Endodermal cell (in vitro differentiated cells): ENCODE results near the gene KCNK2. TPM values are rescaled to one million over a fixed set of nuclear protein-coding genes. Genes with fewer than 3 reads are reported as not detected.

ENCODE experiments used
- DNase-seq: peaks from one replicate; pipeline ENCODE4 v3.0.0-alpha.2; 2017
- H3K27ac ChIP-seq: 2 replicates; pipeline ENCODE4 v1.5.1; 2013; ENCODE audit warnings: mild to moderate bottlenecking, low read depth, low read length, moderate library complexity
- H3K27me3 ChIP-seq: 2 replicates; pipeline ENCODE4 v1.6.1; 2013; ENCODE audit warnings: mild to moderate bottlenecking, low read length, moderate library complexity; ENCODE audit not compliant: insufficient read depth, control insufficient read depth, poor library complexity, severe bottlenecking
- H3K36me3 ChIP-seq: 2 replicates; pipeline ENCODE4 v1.7.0; 2013; ENCODE audit warnings: mild to moderate bottlenecking, low read length, moderate library complexity; ENCODE audit not compliant: control insufficient read depth, insufficient read depth
- H3K4me1 ChIP-seq: one replicate; pipeline ENCODE4 v1.7.0; 2013; ENCODE audit warnings: low read length; ENCODE audit not compliant: control insufficient read depth, insufficient read depth
- H3K4me3 ChIP-seq: 2 replicates; pipeline ENCODE4 v1.5.1; 2013; ENCODE audit warnings: mild to moderate bottlenecking, low read length, moderate library complexity
- H3K9ac ChIP-seq: 2 replicates; pipeline ENCODE4 v1.6.1; 2013; ENCODE audit warnings: mild to moderate bottlenecking, low read length, moderate library complexity; ENCODE audit not compliant: poor library complexity, severe bottlenecking; ENCODE audit errors: extremely low read depth
- H3K9me3 ChIP-seq: 2 replicates; pipeline ENCODE4 v1.6.1; 2013; ENCODE audit warnings: mild to moderate bottlenecking, low read length, moderate library complexity; ENCODE audit not compliant: control insufficient read depth
- H3K27ac Mint-ChIP-seq: 2 replicates; pipeline ENCODE4 v1.8.0; 2020; ENCODE audit warnings: mixed read lengths
- H3K27me3 Mint-ChIP-seq: 2 replicates; pipeline ENCODE4 v1.8.0; 2021; ENCODE audit warnings: mild to moderate bottlenecking, mixed read lengths; ENCODE audit not compliant: insufficient read depth
- H3K36me3 Mint-ChIP-seq: 2 replicates; pipeline ENCODE4 v1.8.0; 2020; ENCODE audit warnings: low read depth, mixed read lengths
- H3K4me1 Mint-ChIP-seq: 2 replicates; pipeline ENCODE4 v1.8.0; 2020; ENCODE audit warnings: mixed read lengths
- H3K4me3 Mint-ChIP-seq: 2 replicates; pipeline ENCODE4 v1.8.0; 2020; ENCODE audit warnings: mild to moderate bottlenecking, moderate library complexity, mixed read lengths
- H3K9me3 Mint-ChIP-seq: 2 replicates; pipeline ENCODE4 v1.8.0; 2020; ENCODE audit warnings: mild to moderate bottlenecking, mixed read lengths
- CTCF ChIP-seq: fragments of 200-600 bp; sonication (generic); conservative IDR thresholded peaks from 2 replicates; pipeline ENCODE4 v1.5.0; 2021; ENCODE audit warnings: antibody characterized with exemption, mild to moderate bottlenecking
- WGBS, 2 experiments: methylation state at CpG; one replicate each; pipeline versions ENCODE4 v1.1.5 to v1.1.7; 2013; ENCODE audit warnings: missing lambda C conversion rate in 2 of 2, mixed read lengths in 1 of 2; ENCODE audit not compliant: insufficient coverage in 1 of 2, insufficient read length in 1 of 2; 5-methylcytosine and 5-hydroxymethylcytosine counted together
- total RNA-seq, 2 donors: library from RNA; stranded (reverse); fragmentation: NEBNext Ultra II Directional in 1 of 2; extraction: Animal tissue kit (Norgen Biotek cat#: 25700) in 1 of 2; gene quantifications; 2 replicates in 1 of 2; 3 replicates in 1 of 2; pipeline ENCODE4 v1.2.1, GENCODE V29; 2021

The KCNK2 gene
- total RNA-seq, 2 donors from 2014 or later = 0.15 TPM; not detected in 1

- no peaks in the 10 kb centered on the region for H3K36me3 ChIP-seq
- no peaks in the 10 kb centered on the region for H3K4me1 Mint-ChIP-seq
- no peaks in the 10 kb centered on the region for H3K27me3 ChIP-seq
- H3K9me3 ChIP-seq = no peaks in the 10 kb centered on the region
- 93 to 94% methylated on average over 2 to 3 of the region's 3 CpGs for WGBS, 2 experiments
- H3K27ac Mint-ChIP-seq = no peak overlapping the region
- H3K36me3 Mint-ChIP-seq = no peaks in the 10 kb centered on the region
- no peak overlapping the region for H3K4me3 ChIP-seq
- H3K4me1 ChIP-seq = no peaks in the 10 kb centered on the region
- DNase-seq = no peak
- no peak overlapping the region for H3K27ac ChIP-seq
- H3K27me3 Mint-ChIP-seq = no peaks in the 10 kb centered on the region
- no peak for TF ChIP-seq CTCF
- no peak overlapping the region for H3K4me3 Mint-ChIP-seq
- no peak overlapping the region for H3K9ac ChIP-seq
- H3K9me3 Mint-ChIP-seq = no peaks in the 10 kb centered on the region
These were observed 197.1 kb downstream of the KCNK2 start for GRCh38 chr1:215279682-215280081.

- no peaks in the 10 kb centered on the region for H3K9me3 ChIP-seq
- no peaks in the 10 kb centered on the region for H3K4me1 ChIP-seq
- peaks cover 2% of the 10 kb centered on the region for H3K4me1 Mint-ChIP-seq
- H3K27me3 ChIP-seq = no peaks in the 10 kb centered on the region
- H3K9ac ChIP-seq = no peak overlapping the region
- 93 to 94% methylated on average over 3 of the region's 3 CpGs for WGBS, 2 experiments
- no peak overlapping the region for H3K27ac ChIP-seq
- TF ChIP-seq CTCF = no peak
- H3K4me3 Mint-ChIP-seq = no peak overlapping the region
- H3K36me3 Mint-ChIP-seq = no peaks in the 10 kb centered on the region
- H3K4me3 ChIP-seq = no peak overlapping the region
- DNase-seq = no peak
- H3K27ac Mint-ChIP-seq = no peak overlapping the region
- H3K9me3 Mint-ChIP-seq = no peaks in the 10 kb centered on the region
- no peaks in the 10 kb centered on the region for H3K27me3 Mint-ChIP-seq
- no peaks in the 10 kb centered on the region for H3K36me3 ChIP-seq
These were observed 200.0 kb downstream of the KCNK2 start for GRCh38 chr1:215282557-215282956.

- peaks cover 2% of the 10 kb centered on the region for H3K4me1 Mint-ChIP-seq
- no peak overlapping the region for H3K27ac Mint-ChIP-seq
- DNase-seq = no peak
- Histone ChIP-seq H3K4me3 (no peak overlapping the region), H3K36me3 (no peaks in the 10 kb centered on the region), H3K27me3 (no peaks in the 10 kb centered on the region), H3K4me1 (no peaks in the 10 kb centered on the region), H3K9ac (no peak overlapping the region), H3K27ac (no peak overlapping the region), H3K9me3 (no peaks in the 10 kb centered on the region)
- 92% methylated on average over 3 of the region's 3 CpGs; no CpG with 5 or more reads in 1 of the 2 experiments for WGBS, 2 experiments
- H3K9me3 Mint-ChIP-seq = no peaks in the 10 kb centered on the region
- no peak for TF ChIP-seq CTCF
- H3K27me3 Mint-ChIP-seq = no peaks in the 10 kb centered on the region
- H3K4me3 Mint-ChIP-seq = no peak overlapping the region
- no peaks in the 10 kb centered on the region for H3K36me3 Mint-ChIP-seq
These were observed 202.7 kb downstream of the KCNK2 start for GRCh38 chr1:215285013-215285800.
